HG02610 (cell line): ENCODE measurements around the gene PGRMC1.
"Not testable (repeated sequence)": the region's sequence is repeated elsewhere in the genome, so short reads cannot be mapped to it uniquely, and the experiment has no call there.

Experiments
- ATAC-seq: cut with Tn5 transposase; IDR thresholded peaks from one replicate; pipeline ENCODE4 v1.9.1; 2021; ENCODE audit warnings: mild to moderate bottlenecking, moderate library complexity; ENCODE audit not compliant: unreplicated experiment

PGRMC1 gene

GRCh38 chrX:119235872-119236622 is at the start of gene PGRMC1:
Gene PGRMC1 (plus strand): TSS chrX:119236285. CDS start chrX:119236364, 79 bp downstream.
- ATAC-seq, result peak; percentile 94

- no peak for ATAC-seq
Observed at GRCh38 chrX:119186763-119187162, 49.3 kb upstream of the PGRMC1 start.

GRCh38 chrX:119187298-119187697 is 48.8 kb upstream of the PGRMC1 start:
- ATAC-seq, result no peak

- ATAC-seq, result no peak
Observed at GRCh38 chrX:119189115-119189514, 47.0 kb upstream of the PGRMC1 start.

GRCh38 chrX:119189595-119189994 is 46.5 kb upstream of the PGRMC1 start:
- no peak for ATAC-seq

- no peak for ATAC-seq
Observed at GRCh38 chrX:119190091-119190681, 45.9 kb upstream of the PGRMC1 start.

GRCh38 chrX:119190831-119191230 is 45.3 kb upstream of the PGRMC1 start:
- ATAC-seq, result no peak

GRCh38 chrX:119194621-119195020 is 41.5 kb upstream of the PGRMC1 start:
- no peak for ATAC-seq

GRCh38 chrX:119201570-119201969 is 34.5 kb upstream of the PGRMC1 start:
- ATAC-seq, result no peak

- no peak for ATAC-seq
Observed at GRCh38 chrX:119206203-119206602, 29.9 kb upstream of the PGRMC1 start.

GRCh38 chrX:119207483-119207882 is 28.6 kb upstream of the PGRMC1 start:
- not testable (repeated sequence) for ATAC-seq

- ATAC-seq, result no peak
Observed at GRCh38 chrX:119208401-119209057, 27.6 kb upstream of the PGRMC1 start.

- not testable (repeated sequence) for ATAC-seq
Observed at GRCh38 chrX:119210931-119211648, 25.0 kb upstream of the PGRMC1 start.

- no peak for ATAC-seq
Observed at GRCh38 chrX:119211649-119212014, 24.5 kb upstream of the PGRMC1 start.

- ATAC-seq, result no peak
Observed at GRCh38 chrX:119218198-119218597, 17.9 kb upstream of the PGRMC1 start.

- no peak for ATAC-seq
Observed at GRCh38 chrX:119222932-119223331, 13.2 kb upstream of the PGRMC1 start.

GRCh38 chrX:119223783-119224182 is 12.3 kb upstream of the PGRMC1 start:
- ATAC-seq, result no peak

- ATAC-seq, result no peak
Observed at GRCh38 chrX:119226446-119226845, 9.6 kb upstream of the PGRMC1 start.

GRCh38 chrX:119228512-119229252 is 7.4 kb upstream of the PGRMC1 start:
- no peak for ATAC-seq

GRCh38 chrX:119229253-119229615 is 6.9 kb upstream of the PGRMC1 start:
- ATAC-seq, result no peak

- ATAC-seq, result no peak
Observed at GRCh38 chrX:119230850-119231249, 5.2 kb upstream of the PGRMC1 start.
